Stimulated activated CD8-positive, alpha-beta memory T cell treated with anti-CD3 and anti-CD28 coated beads, Interleukin-15, amount 100 ng/mL, for 1 hour (primary cell): Measurements from ENCODE around the gene PCDHGA4.
"Not testable (repeated sequence)": the region's sequence is repeated elsewhere in the genome, so short reads cannot be mapped to it uniquely, and the experiment has no call there.

ENCODE experiments used
- DNase-seq: peaks from one replicate; pipeline ENCODE4 v3.0.0-alpha.2; 2020; ENCODE audit warnings: low read depth

PCDHGA4 gene

DNA sequence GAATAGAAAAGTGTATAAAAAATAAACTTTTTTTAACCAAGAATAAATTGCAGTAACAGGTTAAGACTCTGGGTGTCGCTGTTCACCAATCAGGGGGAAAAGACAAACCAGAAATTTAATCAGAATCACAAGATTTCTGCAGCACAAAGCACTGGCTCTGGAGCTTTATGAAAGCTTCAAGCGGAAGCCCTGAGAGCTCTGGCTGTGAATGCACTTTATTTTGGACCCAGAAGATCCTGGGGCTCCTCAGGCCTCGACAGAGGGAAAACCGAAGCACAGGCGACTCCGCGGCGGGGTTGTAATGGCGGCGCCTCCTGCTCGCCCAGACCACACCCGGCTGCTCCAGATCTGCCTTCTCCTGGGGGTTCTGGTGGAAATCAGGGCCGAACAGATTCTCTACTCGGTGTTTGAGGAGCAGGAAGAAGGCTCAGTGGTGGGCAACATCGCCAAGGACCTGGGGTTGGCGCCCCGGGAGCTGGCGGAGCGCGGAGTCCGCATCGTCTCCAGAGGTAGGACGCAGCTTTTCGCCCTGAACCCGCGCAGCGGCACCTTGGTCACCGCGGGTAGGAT lies at the start of gene PCDHGA4:
Gene PCDHGA4 (plus strand): TSS at position 122 of the 570 bp plus-strand sequence. CDS start 87 bp downstream, at position 209.
- no peak for DNase-seq

GRCh38 chr5:141306630-141307029 lies 48.2 kb upstream of the PCDHGA4 start:
- no peak for DNase-seq

- DNase-seq, result no peak
Observed at GRCh38 chr5:141313711-141314110, 41.1 kb upstream of the PCDHGA4 start.

DNA sequence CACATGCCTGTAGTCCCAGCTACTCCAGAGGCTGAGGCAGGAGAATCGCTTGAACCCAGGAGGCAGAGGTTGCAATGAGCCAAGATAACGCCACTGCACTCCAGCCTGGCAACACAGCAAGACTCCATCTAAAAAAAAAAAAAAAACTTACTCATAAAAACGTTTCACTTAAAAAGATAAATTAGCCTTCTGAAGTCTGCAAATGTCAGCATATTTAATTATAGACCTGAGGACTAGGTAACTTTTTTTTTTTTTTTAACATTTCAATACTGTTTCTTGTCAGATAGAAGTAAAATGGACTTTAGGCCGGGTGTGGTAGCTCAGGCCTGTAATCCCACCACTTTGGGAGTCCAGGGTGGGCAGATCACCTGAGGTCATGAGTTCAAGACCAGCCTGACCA lies 37.9 kb upstream of the PCDHGA4 start:
- DNase-seq, result not testable (repeated sequence)

DNA sequence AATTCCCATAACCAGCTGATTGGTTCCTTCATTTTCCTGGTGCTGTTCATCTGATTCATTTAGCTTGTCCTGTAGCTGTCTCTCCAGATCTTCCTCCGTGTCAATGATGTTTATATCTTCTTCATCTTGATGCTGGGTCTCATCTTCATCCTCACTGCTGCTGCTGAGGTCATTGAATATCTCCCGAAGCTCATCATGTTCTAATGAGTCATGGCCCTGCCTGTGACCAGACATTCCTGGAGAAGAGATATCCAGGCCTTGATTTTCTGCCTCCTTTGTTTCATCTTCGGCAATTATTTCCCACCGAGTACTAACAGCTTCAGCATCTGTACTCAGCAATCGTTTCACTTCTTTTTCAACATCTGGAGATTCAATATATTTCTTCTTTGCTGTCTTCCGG lies 35.6 kb upstream of the PCDHGA4 start:
- no peak for DNase-seq

DNA sequence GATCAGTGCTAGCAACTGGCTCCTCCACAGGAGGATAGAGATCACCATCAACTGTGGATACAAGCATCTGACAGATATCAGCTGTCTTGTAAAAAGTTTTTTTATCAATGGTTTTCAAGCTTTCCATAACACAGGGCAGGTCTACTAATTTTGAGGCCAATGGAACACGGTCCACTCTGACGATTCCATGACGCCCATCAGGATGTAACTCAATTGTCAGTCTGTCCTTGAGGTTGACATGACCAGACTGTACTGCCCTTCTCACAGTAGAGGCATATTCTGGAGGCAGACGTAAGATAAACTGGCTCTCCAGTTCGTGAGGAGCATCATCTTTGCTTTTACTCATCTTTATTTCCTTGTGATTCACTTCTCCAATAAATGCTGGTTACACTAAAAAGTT lies 35.1 kb upstream of the PCDHGA4 start:
- DNase-seq, result no peak

GRCh38 chr5:141320225-141321169 lies 34.3 kb upstream of the PCDHGA4 start, which contains the start of gene TAF7:
TSS of gene TAF7 (minus strand) at chr5:141320784. CDS start at chr5:141320044, 740 bp downstream.
- DNase-seq, result peak; percentile 81

DNA sequence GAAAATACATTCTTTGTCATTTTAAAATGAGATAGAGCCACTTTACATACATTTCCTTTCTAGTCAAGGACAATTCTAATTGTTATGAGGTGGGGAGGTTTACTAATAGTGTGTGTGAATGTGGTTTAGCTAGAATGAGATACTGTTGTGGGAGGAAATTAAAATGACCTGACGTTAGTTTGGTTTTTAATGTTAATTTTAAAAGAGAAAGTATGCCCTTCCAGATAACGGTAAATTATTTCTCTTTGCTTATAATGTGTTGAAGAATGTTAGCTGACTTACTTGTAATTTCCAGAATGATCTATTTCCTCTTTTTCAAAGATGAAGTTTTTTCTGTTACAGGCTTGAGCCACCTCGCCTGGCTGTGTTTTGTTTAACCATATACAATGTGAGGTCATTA lies 32.6 kb upstream of the PCDHGA4 start:
- DNase-seq, result no peak

DNA sequence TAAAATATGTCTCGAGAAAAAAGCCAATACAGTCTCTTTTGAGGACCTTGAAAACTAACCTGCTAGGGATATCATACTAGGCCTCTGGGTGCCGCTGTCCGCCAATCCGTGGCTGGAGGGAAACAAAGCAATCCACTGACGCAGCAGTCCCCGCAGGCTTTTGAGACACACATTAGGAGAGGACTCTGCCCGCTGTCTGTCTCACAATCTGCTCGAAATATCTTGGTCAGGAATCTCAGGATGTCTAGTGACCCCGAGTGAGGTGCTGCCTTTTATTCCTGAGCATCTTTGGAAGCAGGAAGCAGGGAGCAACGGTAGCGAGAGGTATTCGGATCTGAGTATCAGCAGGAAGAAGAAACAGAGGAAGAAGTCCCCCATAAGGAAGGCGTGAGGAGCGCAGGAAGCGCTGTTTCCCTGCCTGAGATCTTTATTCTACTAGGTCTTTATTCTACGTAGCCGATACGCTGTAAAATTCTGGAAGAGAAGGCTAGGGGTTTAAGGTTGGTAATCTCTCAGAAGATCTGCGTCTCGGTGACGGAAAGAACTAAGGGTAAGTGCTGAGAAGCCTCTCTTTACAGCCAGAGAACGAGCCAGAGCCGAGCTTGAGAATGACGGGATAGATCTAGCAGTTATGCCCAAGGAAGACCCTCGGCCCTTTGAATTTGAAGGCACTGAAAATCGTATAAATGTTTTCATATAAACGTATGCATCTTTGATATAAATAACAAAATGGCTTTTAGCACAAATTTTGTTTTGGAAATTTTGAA lies 28.6 kb upstream of the PCDHGA4 start:
- DNase-seq, result peak; percentile 45

GRCh38 chr5:141328231-141328630 lies 26.6 kb upstream of the PCDHGA4 start:
- no peak for DNase-seq

- no peak for DNase-seq
Observed at GRCh38 chr5:141330299-141331080, 24.3 kb upstream of the PCDHGA4 start, which contains the start of gene PCDHGA1. TSS of gene PCDHGA1 (plus strand) at chr5:141330514.

- DNase-seq, result not testable (repeated sequence)
Observed at GRCh38 chr5:141332571-141332970, 22.2 kb upstream of the PCDHGA4 start.

DNA sequence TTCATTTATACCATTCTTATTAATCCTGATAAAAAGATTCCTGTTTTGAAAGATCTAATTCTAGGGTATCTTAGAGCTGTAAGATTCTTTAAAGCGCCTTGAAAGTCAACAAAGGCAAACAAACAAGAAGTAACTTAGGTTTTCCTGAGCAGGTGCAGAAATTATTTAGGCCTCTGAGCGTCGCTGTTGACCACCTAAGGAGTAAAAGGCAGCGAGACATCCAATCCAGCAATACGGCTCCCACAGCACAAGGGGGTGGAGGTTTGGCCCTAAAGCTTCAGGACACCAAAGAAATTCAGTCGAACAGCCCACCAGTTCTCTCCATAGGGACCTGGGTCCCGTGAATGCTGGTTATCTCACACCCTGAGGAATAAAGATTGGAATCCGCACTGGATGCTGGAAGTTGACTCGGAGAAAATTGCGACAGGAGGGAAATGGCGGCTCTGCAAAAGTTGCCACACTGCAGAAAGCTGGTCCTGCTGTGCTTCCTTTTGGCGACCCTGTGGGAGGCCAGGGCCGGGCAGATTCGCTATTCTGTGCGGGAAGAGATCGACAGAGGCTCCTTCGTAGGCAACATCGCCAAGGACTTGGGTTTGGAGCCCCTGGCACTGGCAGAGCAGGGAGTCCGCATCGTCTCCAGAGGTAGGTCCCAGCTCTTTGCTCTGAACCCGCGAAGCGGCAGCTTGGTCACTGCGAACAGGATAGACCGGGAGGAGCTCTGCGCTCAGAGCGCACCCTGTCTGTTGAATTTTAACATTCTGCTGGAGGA lies 16.1 kb upstream of the PCDHGA4 start, which contains the start of gene PCDHGA2:
Gene PCDHGA2 (plus strand): TSS at position 223 of the 769 bp plus-strand sequence.
- DNase-seq, result no peak

DNA sequence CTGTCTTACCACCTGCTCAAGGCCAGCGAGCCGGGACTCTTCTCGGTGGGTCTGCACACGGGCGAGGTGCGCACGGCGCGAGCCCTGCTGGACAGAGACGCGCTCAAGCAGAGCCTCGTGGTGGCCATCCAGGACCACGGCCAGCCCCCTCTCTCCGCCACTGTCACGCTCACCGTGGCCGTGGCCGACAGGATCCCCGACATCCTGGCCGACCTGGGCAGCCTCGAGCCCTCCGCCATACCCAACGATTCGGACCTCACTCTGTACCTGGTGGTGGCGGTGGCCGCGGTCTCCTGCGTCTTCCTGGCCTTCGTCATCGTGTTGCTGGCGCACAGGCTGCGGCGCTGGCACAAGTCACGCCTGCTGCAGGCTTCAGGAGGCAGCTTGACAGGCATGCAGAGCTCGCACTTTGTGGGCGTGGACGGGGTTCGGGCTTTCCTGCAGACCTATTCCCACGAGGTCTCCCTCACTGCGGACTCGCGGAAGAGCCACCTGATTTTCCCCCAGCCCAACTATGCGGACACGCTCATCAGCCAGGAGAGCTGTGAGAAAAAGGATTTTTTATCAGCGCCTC lies 14.0 kb upstream of the PCDHGA4 start:
- DNase-seq, result not testable (repeated sequence)

- DNase-seq, result no peak
Observed at GRCh38 chr5:141342773-141343172, 12.0 kb upstream of the PCDHGA4 start.

GRCh38 chr5:141343242-141343952 lies 11.4 kb upstream of the PCDHGA4 start, which contains the start of gene PCDHGA3:
TSS of gene PCDHGA3 (plus strand) at chr5:141343829. CDS start at chr5:141344034, 205 bp downstream.
- DNase-seq, result no peak

DNA sequence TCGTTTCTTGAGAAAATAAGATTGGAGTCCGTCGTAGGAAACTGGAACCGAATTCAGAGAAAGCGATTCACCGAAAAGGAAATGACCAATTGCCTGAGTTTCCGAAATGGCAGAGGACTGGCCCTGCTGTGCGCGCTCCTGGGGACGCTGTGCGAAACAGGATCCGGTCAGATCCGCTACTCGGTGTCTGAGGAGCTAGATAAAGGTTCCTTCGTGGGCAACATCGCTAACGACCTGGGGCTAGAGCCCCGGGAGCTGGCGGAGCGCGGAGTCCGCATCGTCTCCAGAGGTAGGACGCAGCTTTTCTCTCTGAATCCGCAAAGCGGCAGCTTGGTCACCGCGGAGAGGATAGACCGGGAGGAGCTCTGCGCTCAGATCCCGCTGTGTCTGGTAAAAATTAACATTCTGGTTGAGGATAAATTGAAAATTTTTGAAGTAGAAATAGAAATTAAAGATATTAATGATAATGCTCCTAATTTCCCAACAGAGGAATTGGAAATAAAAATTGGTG lies 10.8 kb upstream of the PCDHGA4 start:
- no peak for DNase-seq

DNA sequence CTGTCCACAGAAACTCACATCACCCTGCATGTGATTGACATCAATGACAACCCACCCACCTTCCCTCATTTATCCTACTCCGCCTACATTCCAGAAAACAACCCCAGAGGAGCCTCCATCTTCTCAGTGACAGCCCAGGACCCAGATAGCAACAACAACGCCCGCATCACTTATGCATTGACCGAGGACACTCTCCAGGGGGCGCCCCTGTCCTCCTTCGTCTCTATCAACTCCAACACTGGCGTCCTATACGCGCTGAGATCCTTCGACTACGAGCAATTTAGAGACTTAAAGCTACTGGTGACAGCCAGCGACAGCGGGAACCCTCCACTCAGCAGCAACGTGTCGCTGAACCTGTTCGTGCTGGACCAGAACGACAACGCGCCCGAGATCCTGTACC lies 9.5 kb upstream of the PCDHGA4 start:
- DNase-seq, result no peak

DNA sequence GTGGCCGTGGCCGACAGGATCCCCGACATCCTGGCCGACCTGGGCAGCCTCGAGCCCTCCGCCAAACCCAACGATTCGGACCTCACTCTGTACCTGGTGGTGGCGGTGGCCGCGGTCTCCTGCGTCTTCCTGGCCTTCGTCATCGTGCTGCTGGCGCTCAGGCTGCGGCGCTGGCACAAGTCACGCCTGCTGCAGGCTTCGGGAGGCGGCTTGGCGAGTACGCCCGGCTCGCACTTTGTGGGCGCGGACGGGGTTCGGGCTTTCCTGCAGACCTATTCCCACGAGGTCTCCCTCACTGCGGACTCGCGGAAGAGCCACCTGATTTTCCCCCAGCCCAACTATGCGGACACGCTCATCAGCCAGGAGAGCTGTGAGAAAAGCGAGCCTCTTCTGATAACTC lies 8.8 kb upstream of the PCDHGA4 start:
- DNase-seq, result not testable (repeated sequence)
